ENCODE measurements around the gene VDR.

VDR gene

GRCh38 chr12:47840571-47840970 is 64.2 kb downstream of the VDR start:
- TF ChIP-seq EZH2 (optimal IDR thresholded peaks at IDR 0.05; ENCODE audit: low read depth, low read length) (no peak), EZH2phosphoT487 (IDR thresholded peaks at IDR 0.05; ENCODE audit: low read length) (no peak)
- TF ChIP-seq, protein P1, sequence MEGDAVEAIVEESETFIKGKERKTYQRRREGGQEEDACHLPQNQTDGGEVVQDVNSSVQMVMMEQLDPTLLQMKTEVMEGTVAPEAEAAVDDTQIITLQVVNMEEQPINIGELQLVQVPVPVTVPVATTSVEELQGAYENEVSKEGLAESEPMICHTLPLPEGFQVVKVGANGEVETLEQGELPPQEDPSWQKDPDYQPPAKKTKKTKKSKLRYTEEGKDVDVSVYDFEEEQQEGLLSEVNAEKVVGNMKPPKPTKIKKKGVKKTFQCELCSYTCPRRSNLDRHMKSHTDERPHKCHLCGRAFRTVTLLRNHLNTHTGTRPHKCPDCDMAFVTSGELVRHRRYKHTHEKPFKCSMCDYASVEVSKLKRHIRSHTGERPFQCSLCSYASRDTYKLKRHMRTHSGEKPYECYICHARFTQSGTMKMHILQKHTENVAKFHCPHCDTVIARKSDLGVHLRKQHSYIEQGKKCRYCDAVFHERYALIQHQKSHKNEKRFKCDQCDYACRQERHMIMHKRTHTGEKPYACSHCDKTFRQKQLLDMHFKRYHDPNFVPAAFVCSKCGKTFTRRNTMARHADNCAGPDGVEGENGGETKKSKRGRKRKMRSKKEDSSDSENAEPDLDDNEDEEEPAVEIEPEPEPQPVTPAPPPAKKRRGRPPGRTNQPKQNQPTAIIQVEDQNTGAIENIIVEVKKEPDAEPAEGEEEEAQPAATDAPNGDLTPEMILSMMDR (IDR thresholded peaks at IDR 0.05; ENCODE audit: low read length): no peak
- Histone ChIP-seq H4K20me1 (ENCODE audit: insufficient read depth, low read length) (no peaks in the 10 kb centered on the region), H3K27me3 (replicated peaks; ENCODE audit: insufficient read depth, low read length) (no peaks in the 10 kb centered on the region), H3K4me1 (ENCODE audit: low read length) (peaks cover 20% of the 10 kb centered on the region), H3K4me2 (ENCODE audit: low read depth, low read length) (no peak overlapping the region), H3K9me3 (replicated peaks; ENCODE audit: insufficient read depth, low read length) (no peaks in the 10 kb centered on the region), H3K9ac (ENCODE audit: low read length) (no peak overlapping the region), H3K36me3 (replicated peaks; ENCODE audit: insufficient read depth, low read length) (no peaks in the 10 kb centered on the region), H3F3A (ENCODE audit: insufficient read depth, low read length) (peaks cover 11% of the 10 kb centered on the region), H3K4me3 (ENCODE audit: low read length) (no peak overlapping the region), H3K27ac (ENCODE audit: low read length) (no peak overlapping the region), H3K9me2 (replicated peaks; ENCODE audit: insufficient read depth, low read length) (no peaks in the 10 kb centered on the region), H3K79me2 (ENCODE audit: low read length) (no peaks in the 10 kb centered on the region), H2AFZ (ENCODE audit: low read length) (no peak overlapping the region)
- DNase-seq: no peak

GRCh38 chr12:47839214-47839876 is 65.4 kb downstream of the VDR start:
- Histone ChIP-seq H3K27me3 (replicated peaks; ENCODE audit: insufficient read depth, low read length) (no peaks in the 10 kb centered on the region), H3K9me2 (replicated peaks; ENCODE audit: insufficient read depth, low read length) (no peaks in the 10 kb centered on the region), H3K79me2 (ENCODE audit: low read length) (no peaks in the 10 kb centered on the region), H3K36me3 (replicated peaks; ENCODE audit: insufficient read depth, low read length) (no peaks in the 10 kb centered on the region), H3K4me1 (ENCODE audit: low read length) (peaks cover 21% of the 10 kb centered on the region), H3K9me3 (replicated peaks; ENCODE audit: insufficient read depth, low read length) (no peaks in the 10 kb centered on the region), H4K20me1 (ENCODE audit: insufficient read depth, low read length) (no peaks in the 10 kb centered on the region), H3K4me3 (ENCODE audit: low read length) (no peak overlapping the region), H3K9ac (ENCODE audit: low read length) (no peak overlapping the region), H2AFZ (ENCODE audit: low read length) (no peak overlapping the region), H3K27ac (ENCODE audit: low read length) (no peak overlapping the region), H3K4me2 (ENCODE audit: low read depth, low read length) (no peak overlapping the region), H3F3A (ENCODE audit: insufficient read depth, low read length) (peaks cover 11% of the 10 kb centered on the region)
- DNase-seq: no peak
- TF ChIP-seq, protein P1 (IDR thresholded peaks at IDR 0.05; ENCODE audit: low read length): no peak
- TF ChIP-seq EZH2 (optimal IDR thresholded peaks at IDR 0.05; ENCODE audit: low read depth, low read length) (no peak), EZH2phosphoT487 (IDR thresholded peaks at IDR 0.05; ENCODE audit: low read length) (no peak)

GRCh38 chr12:47838286-47838931 is 66.4 kb downstream of the VDR start:
- TF ChIP-seq EZH2phosphoT487 (IDR thresholded peaks at IDR 0.05; ENCODE audit: low read length): no peak
- no peak for TF ChIP-seq EZH2 (optimal IDR thresholded peaks at IDR 0.05; ENCODE audit: low read depth, low read length)
- TF ChIP-seq, protein P1 (IDR thresholded peaks at IDR 0.05; ENCODE audit: low read length): peak; percentile 57
- DNase-seq: no peak
- Histone ChIP-seq H2AFZ (ENCODE audit: low read length) (no peak overlapping the region), H3K79me2 (ENCODE audit: low read length) (no peaks in the 10 kb centered on the region), H3K4me2 (ENCODE audit: low read depth, low read length) (no peak overlapping the region), H3F3A (ENCODE audit: insufficient read depth, low read length) (peaks cover 11% of the 10 kb centered on the region), H3K9me3 (replicated peaks; ENCODE audit: insufficient read depth, low read length) (no peaks in the 10 kb centered on the region), H3K9ac (ENCODE audit: low read length) (no peak overlapping the region), H3K4me1 (ENCODE audit: low read length) (peaks cover 21% of the 10 kb centered on the region), H3K27me3 (replicated peaks; ENCODE audit: insufficient read depth, low read length) (no peaks in the 10 kb centered on the region), H3K27ac (ENCODE audit: low read length) (no peak overlapping the region), H3K36me3 (replicated peaks; ENCODE audit: insufficient read depth, low read length) (no peaks in the 10 kb centered on the region), H4K20me1 (ENCODE audit: insufficient read depth, low read length) (no peaks in the 10 kb centered on the region), H3K4me3 (ENCODE audit: low read length) (no peak overlapping the region), H3K9me2 (replicated peaks; ENCODE audit: insufficient read depth, low read length) (no peaks in the 10 kb centered on the region)
